ENCODE measurements around the gene LST1. TPM values are rescaled to one million over a fixed set of nuclear protein-coding genes. Genes with fewer than 3 reads are reported as not detected.

The LST1 gene
- total RNA-seq, 1 donor from 2014 or later, result 0.42 TPM

- no peak for TF ChIP-seq CTCF (IDR thresholded peaks at IDR 0.05; ENCODE audit: insufficient read depth, low read length, poor library complexity, severe bottlenecking)
- Histone ChIP-seq H3K4me3 (ENCODE audit: low read depth, low read length) (no peak overlapping the region), H3K27me3 (ENCODE audit: control insufficient read depth, insufficient read depth, low read length) (no peaks in the 10 kb centered on the region), H3K36me3 (ENCODE audit: control insufficient read depth, insufficient read depth, low read length) (peaks cover 3% of the 10 kb centered on the region)
- no peak for DNase-seq (ENCODE audit: low read depth)
These were observed 42.4 kb upstream of the LST1 start for GRCh38 chr6:31543639-31544038.

GRCh38 chr6:31544676-31545075 is 41.4 kb upstream of the LST1 start:
- Histone ChIP-seq H3K4me3 (ENCODE audit: low read depth, low read length) (no peak overlapping the region), H3K36me3 (ENCODE audit: control insufficient read depth, insufficient read depth, low read length) (peaks cover 3% of the 10 kb centered on the region), H3K27me3 (ENCODE audit: control insufficient read depth, insufficient read depth, low read length) (no peaks in the 10 kb centered on the region)
- no peak for TF ChIP-seq CTCF (IDR thresholded peaks at IDR 0.05; ENCODE audit: insufficient read depth, low read length, poor library complexity, severe bottlenecking)
- no peak for DNase-seq (ENCODE audit: low read depth)

GRCh38 chr6:31545291-31545690 is 40.8 kb upstream of the LST1 start:
- DNase-seq (ENCODE audit: low read depth), result no peak
- no peaks in the 10 kb centered on the region for H3K36me3 ChIP-seq (ENCODE audit: control insufficient read depth, insufficient read depth, low read length)
- no peak overlapping the region for H3K4me3 ChIP-seq (ENCODE audit: low read depth, low read length)
- no peaks in the 10 kb centered on the region for H3K27me3 ChIP-seq (ENCODE audit: control insufficient read depth, insufficient read depth, low read length)
- no peak for TF ChIP-seq CTCF (IDR thresholded peaks at IDR 0.05; ENCODE audit: insufficient read depth, low read length, poor library complexity, severe bottlenecking)

GRCh38 chr6:31546339-31546957 is 39.6 kb upstream of the LST1 start, which contains the start of gene ATP6V1G2:
Gene ATP6V1G2 (minus strand): TSS chr6:31546608. CDS start chr6:31546559, 49 bp downstream.
- H3K27me3 ChIP-seq (ENCODE audit: control insufficient read depth, insufficient read depth, low read length), result no peaks in the 10 kb centered on the region
- DNase-seq (ENCODE audit: low read depth), result peak; percentile 79
- H3K36me3 ChIP-seq (ENCODE audit: control insufficient read depth, insufficient read depth, low read length), result no peaks in the 10 kb centered on the region
- TF ChIP-seq CTCF (IDR thresholded peaks at IDR 0.05; ENCODE audit: insufficient read depth, low read length, poor library complexity, severe bottlenecking), result peak; percentile 98
- H3K4me3 ChIP-seq (ENCODE audit: low read depth, low read length), result peak within 1 kb of the TSS; percentile 44

- H3K36me3 ChIP-seq (ENCODE audit: control insufficient read depth, insufficient read depth, low read length), result no peaks in the 10 kb centered on the region
- no peaks in the 10 kb centered on the region for H3K27me3 ChIP-seq (ENCODE audit: control insufficient read depth, insufficient read depth, low read length)
- TF ChIP-seq CTCF (IDR thresholded peaks at IDR 0.05; ENCODE audit: insufficient read depth, low read length, poor library complexity, severe bottlenecking), result no peak
- peak within 1 kb of the TSS; percentile 44 for H3K4me3 ChIP-seq (ENCODE audit: low read depth, low read length)
- peak; percentile 86 for DNase-seq (ENCODE audit: low read depth)
These were observed 38.9 kb upstream of the LST1 start, which contains the start of gene NFKBIL1 for GRCh38 chr6:31546958-31547726. Gene NFKBIL1 (plus strand): TSS chr6:31547608. CDS start chr6:31547695, 87 bp downstream.
